IPS DF 4.7 (cell line): Measurements from ENCODE around the gene ZMYND15.

Experiments used
- DNase-seq: peaks from one replicate; pipeline ENCODE4 v3.0.0-alpha.2; 2013; ENCODE audit warnings: low spot score; ENCODE audit errors: extremely low read depth

Gene ZMYND15

GRCh38 chr17:4743216-4743615 is 3.6 kb downstream of the ZMYND15 start:
- no peak for DNase-seq

GRCh38 chr17:4743898-4744297 is 4.3 kb downstream of the ZMYND15 start:
- no peak for DNase-seq

- DNase-seq: no peak
These were observed 5.7 kb downstream of the ZMYND15 start for GRCh38 chr17:4744999-4745969.

GRCh38 chr17:4747847-4748246 is 8.2 kb downstream of the ZMYND15 start:
- no peak for DNase-seq

- DNase-seq: no peak
These were observed 9.1 kb downstream of the ZMYND15 start for GRCh38 chr17:4748686-4749085.

DNA sequence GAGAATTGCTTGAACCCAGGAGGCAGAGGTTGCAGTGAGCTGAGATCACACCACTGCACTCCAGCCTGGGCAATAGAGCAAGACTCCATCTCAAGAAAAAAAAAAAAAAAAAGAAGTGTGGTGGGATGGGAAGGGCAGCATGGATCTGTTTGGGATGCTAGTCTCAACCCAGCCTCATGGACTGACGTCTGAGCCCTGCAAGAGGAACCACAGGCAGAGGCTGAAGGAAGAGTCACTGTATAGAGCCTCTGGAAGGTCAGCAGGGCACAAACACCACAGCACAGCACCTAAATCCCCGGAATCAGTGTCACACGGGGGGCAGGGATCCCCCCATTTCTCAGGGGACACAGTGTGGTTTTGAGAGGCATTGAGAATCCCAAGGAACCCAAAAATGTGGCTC is 11.0 kb downstream of the ZMYND15 start:
- no peak for DNase-seq

DNA sequence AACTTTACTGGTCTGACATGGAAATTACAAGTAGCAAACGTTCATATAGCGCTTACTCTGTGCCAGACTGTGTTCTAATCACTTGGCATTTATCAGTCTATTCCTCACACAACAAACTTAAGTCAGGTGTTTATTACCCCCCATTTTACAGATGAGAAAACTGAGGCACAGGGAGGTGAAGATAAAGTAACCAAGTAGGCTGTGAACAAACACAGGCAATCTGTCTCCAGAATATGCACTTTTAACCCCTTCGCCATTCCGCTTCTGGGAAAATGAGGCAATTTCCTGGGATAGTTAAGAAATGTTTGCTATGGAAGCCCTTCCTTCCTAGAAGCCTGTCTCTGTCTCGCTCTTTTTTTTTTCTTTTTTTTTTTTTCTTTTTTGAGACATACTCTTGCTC is 12.3 kb downstream of the ZMYND15 start:
- DNase-seq: no peak

DNA sequence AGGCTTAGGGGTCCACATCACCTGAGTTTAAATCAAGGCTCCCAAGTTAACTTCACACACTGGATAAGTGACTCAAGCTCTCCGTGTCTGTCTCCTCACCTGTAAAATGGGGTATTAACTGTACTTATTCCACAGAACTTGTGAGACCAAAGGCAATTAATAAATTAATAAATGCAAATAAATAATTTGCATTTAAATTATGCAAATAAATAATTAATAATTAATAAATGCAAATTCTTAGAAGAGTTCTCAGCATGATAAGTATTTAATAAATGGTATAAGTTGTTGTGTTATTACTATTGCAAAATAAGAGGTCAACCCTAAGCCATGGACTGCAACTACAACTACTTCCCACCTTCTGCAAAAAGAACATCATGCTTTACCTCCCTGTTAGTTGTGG is 13.8 kb downstream of the ZMYND15 start:
- no peak for DNase-seq

GRCh38 chr17:4759776-4760236 is 20.2 kb downstream of the ZMYND15 start:
- no peak for DNase-seq

GRCh38 chr17:4764595-4764994 is 25.0 kb downstream of the ZMYND15 start:
- DNase-seq: no peak

DNA sequence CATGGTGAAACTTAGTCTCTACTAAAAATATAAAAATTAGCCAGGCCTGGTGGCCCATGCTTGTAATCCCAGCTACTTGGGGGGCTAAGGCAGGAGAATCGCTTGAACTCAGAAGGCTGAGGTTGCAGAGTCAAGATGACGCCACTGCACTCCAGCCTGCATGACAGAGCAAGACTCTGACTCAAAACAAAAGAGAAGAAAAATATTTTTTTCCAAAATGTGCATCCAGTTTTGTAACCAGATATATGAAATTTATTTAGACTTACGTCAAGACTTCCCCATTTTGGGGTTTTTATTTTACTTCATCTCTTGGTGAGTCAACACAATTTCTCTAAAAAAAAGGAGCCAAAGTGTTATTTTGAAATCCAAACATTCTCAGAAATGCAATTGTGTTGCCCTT is 26.6 kb downstream of the ZMYND15 start:
- no peak for DNase-seq

DNA sequence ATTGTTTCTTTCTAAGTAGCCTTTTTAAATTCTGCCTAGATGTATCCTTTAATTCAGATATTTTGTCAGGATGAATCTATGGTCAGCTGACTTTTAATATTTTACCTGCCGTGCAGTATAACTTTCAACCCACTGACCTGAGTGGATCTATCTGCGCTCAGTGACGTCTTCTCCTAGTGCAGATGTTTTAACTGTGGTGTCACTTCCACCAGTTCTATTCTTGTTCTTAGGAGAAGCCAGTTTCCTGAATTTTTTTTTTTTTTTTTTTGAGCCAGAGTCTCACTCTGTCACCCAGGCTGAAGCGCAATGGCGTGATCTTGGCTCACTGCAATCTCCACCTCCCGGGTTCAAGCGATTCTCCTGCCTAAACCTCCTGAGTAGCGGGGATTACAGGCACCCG is 27.1 kb downstream of the ZMYND15 start:
- no peak for DNase-seq

- DNase-seq: no peak
These were observed 28.7 kb downstream of the ZMYND15 start for GRCh38 chr17:4768298-4768697.

DNA sequence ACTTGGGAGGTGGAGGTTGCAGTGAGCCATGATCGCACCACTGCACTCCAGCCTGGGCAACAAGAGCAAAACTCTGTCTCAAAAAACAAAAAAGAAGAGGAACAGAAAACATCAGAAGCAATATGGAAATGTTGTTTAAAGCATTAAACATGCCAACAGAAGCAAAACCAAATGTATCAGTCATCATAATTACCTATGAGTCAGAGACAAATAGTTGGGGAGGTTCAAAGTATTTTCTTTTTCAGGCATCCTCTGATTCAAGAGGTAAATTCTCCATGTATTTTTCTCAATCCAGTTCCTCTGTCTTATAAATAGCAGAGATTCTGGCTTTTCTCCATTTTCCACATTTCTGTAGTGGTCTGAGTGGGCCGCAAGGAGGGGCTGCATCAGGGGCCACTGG is 30.0 kb downstream of the ZMYND15 start:
- DNase-seq: no peak

DNA sequence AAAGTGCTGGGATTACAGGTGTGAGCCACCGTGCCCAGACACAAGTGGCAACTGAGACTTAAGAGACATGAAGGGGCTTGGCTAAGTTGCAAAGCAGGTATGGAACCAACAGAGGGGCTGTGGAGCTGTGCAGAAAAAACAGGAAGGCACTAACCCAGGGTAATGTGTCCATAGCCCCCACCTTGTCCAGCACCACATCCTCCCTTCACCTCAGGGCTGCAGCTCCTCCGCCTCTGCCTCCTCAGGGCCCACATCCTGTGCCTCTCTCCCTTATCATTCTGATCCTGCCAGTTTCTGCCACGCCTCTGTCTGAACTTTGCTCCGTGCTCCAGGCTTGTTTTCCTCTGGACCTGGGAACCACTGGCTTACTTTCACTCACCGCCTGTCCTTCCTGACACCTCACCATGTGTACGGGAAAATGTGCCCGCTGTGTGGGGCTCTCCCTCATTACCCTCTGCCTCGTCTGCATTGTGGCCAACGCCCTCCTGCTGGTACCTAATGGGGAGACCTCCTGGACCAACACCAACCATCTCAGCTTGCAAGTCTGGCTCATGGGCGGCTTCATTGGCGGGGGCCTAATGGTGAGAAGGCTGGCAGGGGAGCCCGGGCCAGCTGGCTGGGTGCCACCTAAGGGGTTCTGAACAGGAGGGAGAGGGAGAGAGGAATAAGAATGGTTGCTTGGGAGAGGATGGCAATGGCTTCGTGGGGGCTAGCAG is 32.0 kb downstream of the ZMYND15 start, which contains the start of gene TM4SF5:
Gene TM4SF5 (plus strand): TSS at position 368 of the 716 bp plus-strand sequence. CDS start 37 bp downstream, at position 405.
- no peak for DNase-seq

DNA sequence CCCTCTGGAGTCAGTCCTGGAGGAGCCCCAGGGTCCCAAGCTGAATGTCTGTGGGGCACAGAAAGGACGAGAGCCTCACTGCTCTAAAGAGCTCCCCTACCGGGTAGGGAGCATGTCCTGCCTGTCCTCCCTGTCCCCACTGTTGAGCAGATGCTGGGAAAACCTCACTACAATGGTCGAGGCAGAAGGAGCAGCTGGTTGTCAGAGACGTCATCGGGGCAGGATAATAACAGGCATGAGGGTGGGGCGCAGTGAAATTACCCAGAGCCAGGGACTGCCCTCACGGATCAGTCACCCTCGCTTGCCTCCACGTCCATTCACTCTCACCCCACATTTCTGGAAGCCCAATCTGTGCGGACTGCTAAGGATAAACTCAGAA is 32.6 kb downstream of the ZMYND15 start:
- no peak for DNase-seq

DNA sequence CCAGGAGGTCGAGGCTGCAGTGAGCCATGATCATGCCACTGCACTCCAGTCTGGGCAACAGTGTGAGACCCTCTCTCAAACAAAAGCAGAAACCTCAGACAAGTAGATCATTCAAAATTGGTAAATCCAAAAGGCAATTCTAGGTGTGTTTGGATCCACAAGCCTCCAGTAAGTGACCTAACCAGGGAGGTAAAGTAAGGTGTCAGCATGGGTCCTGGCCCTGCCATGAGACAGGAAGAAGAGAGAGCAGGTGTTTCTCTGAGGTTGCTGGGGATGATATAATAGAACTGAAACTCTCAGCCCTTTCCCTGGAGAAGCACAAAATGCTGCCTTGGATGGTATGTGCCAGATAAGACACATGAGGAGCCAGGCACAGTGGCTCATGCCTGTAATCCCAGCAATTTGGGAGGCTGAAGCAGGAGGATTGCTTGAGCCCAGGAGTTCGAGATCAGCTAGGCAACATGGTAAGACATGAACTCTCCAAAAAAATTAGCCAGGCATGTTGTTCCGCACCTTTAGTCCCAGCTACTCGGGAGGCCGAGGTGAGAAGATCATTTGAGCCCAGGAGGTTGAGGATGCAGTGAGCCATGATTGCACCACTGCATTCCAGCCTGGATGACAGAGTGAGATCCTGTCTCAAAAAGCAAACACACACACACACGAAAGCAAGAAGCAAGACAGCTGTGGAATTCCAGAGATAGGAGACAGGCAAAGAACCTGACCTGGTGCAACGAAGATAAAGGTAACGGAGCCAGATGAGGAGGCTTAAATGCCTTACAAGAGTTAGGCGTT is 38.5 kb downstream of the ZMYND15 start:
- no peak for DNase-seq

DNA sequence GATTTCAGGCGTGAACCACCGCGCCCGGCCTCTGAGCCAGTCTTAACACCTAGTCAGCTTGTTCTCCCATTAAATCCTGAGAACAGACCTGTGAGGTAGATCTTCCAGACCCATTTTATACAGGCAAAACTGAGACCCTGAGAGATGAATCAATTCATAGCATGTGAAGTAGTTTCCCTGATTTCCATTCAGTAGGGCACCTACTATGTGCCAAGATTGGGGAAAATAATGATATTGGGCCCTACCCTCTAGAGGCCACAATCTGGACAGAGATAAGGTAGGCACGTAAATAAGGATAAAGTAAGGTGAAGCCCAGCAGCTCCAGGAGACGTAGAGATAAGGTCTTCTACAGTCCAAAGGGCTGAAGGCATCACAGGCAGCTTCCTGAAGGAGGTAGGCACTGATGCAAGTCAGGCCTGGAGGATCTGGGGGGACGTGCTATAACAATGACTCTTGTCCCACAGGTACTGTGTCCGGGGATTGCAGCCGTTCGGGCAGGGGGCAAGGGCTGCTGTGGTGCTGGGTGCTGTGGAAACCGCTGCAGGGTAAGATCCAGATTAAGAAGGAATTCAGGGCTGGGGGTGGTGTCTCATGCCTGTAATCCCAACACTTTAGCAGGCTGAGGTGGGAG is 40.8 kb downstream of the ZMYND15 start:
- DNase-seq: no peak

- DNase-seq: no peak
These were observed 43.0 kb downstream of the ZMYND15 start for GRCh38 chr17:4782652-4783051.

GRCh38 chr17:4785311-4786105 is 45.9 kb downstream of the ZMYND15 start:
- no peak for DNase-seq
